ENCODE data around the gene DYNC2I2.

DYNC2I2 gene

GRCh38 chr9:128624566-128624965, 32.1 kb downstream of the DYNC2I2 start:
- no peaks in the 10 kb centered on the region for H3K27me3 ChIP-seq (ENCODE audit: insufficient read depth, low read length, poor library complexity)
- no peak overlapping the region for H3K18ac ChIP-seq (ENCODE audit: low read length)
- no peak overlapping the region for H2BK5ac ChIP-seq (ENCODE audit: low read length)
- no peak overlapping the region for H3K27ac ChIP-seq (ENCODE audit: low read depth, low read length)
- H3K56ac ChIP-seq (ENCODE audit: low read length), result no peak overlapping the region
- H4K8ac ChIP-seq (ENCODE audit: low read depth, low read length), result no peak overlapping the region
- peaks cover 12% of the 10 kb centered on the region for H3K36me3 ChIP-seq (ENCODE audit: control insufficient read depth, insufficient read depth, low read length)
- no peak overlapping the region for H4K5ac ChIP-seq (ENCODE audit: low read length)
- H3K4me2 ChIP-seq (ENCODE audit: low read length), result no peak overlapping the region
- DNase-seq, result no peak
- H3K4me3 ChIP-seq (ENCODE audit: low read length), result no peak overlapping the region
- WGBS (ENCODE audit: extremely low coverage, insufficient coverage, low lambda C conversion rate), result no CpG with 5 or more reads among the region's 10 CpGs
- no peak overlapping the region for H3K4ac ChIP-seq (ENCODE audit: low read depth, low read length)
- H2BK15ac ChIP-seq (replicated peaks; ENCODE audit: low read depth), result no peak overlapping the region
- H3K9ac ChIP-seq (ENCODE audit: low read length), result no peak overlapping the region
- no peak overlapping the region for H3K23ac ChIP-seq (ENCODE audit: low read length)
- no peaks in the 10 kb centered on the region for H3K79me2 ChIP-seq (ENCODE audit: control insufficient read depth, insufficient read depth, low read length)
- H2AK5ac ChIP-seq (ENCODE audit: low read length), result no peak overlapping the region
- no peaks in the 10 kb centered on the region for H3K79me1 ChIP-seq (ENCODE audit: low read length)
- no peaks in the 10 kb centered on the region for H3K4me1 ChIP-seq (ENCODE audit: control insufficient read depth, low read depth, low read length)
- no peak overlapping the region for H2BK120ac ChIP-seq (ENCODE audit: low read depth, low read length)

- no peak for DNase-seq
- no peak overlapping the region for H3K4me2 ChIP-seq (ENCODE audit: low read length)
- no peak overlapping the region for H3K18ac ChIP-seq (ENCODE audit: low read length)
- H4K8ac ChIP-seq (ENCODE audit: low read depth, low read length), result no peak overlapping the region
- H2BK15ac ChIP-seq (replicated peaks; ENCODE audit: low read depth), result no peak overlapping the region
- H3K4me3 ChIP-seq (ENCODE audit: low read length), result no peak overlapping the region
- H2BK120ac ChIP-seq (ENCODE audit: low read depth, low read length), result no peak overlapping the region
- no CpG with 5 or more reads among the region's 14 CpGs for WGBS (ENCODE audit: extremely low coverage, insufficient coverage, low lambda C conversion rate)
- no peak overlapping the region for H3K4ac ChIP-seq (ENCODE audit: low read depth, low read length)
- H2BK5ac ChIP-seq (ENCODE audit: low read length), result no peak overlapping the region
- no peak overlapping the region for H2AK5ac ChIP-seq (ENCODE audit: low read length)
- no peaks in the 10 kb centered on the region for H3K79me2 ChIP-seq (ENCODE audit: control insufficient read depth, insufficient read depth, low read length)
- H3K4me1 ChIP-seq (ENCODE audit: control insufficient read depth, low read depth, low read length), result no peaks in the 10 kb centered on the region
- no peaks in the 10 kb centered on the region for H3K27me3 ChIP-seq (ENCODE audit: insufficient read depth, low read length, poor library complexity)
- H3K27ac ChIP-seq (ENCODE audit: low read depth, low read length), result no peak overlapping the region
- H3K36me3 ChIP-seq (ENCODE audit: control insufficient read depth, insufficient read depth, low read length), result peaks cover 31% of the 10 kb centered on the region
- H3K23ac ChIP-seq (ENCODE audit: low read length), result no peak overlapping the region
- H4K5ac ChIP-seq (ENCODE audit: low read length), result no peak overlapping the region
- H3K9ac ChIP-seq (ENCODE audit: low read length), result no peak overlapping the region
- H3K56ac ChIP-seq (ENCODE audit: low read length), result no peak overlapping the region
- no peaks in the 10 kb centered on the region for H3K79me1 ChIP-seq (ENCODE audit: low read length)
Observed at GRCh38 chr9:128621730-128622455, 34.8 kb downstream of the DYNC2I2 start.

- Histone ChIP-seq H3K4me3 (ENCODE audit: low read length) (no peak overlapping the region), H2BK15ac (replicated peaks; ENCODE audit: low read depth) (no peak overlapping the region), H2BK120ac (ENCODE audit: low read depth, low read length) (no peak overlapping the region), H4K8ac (ENCODE audit: low read depth, low read length) (no peak overlapping the region), H3K27me3 (ENCODE audit: insufficient read depth, low read length, poor library complexity) (no peaks in the 10 kb centered on the region), H3K27ac (ENCODE audit: low read depth, low read length) (no peak overlapping the region), H3K9ac (ENCODE audit: low read length) (no peak overlapping the region), H2BK5ac (ENCODE audit: low read length) (no peak overlapping the region), H3K56ac (ENCODE audit: low read length) (no peak overlapping the region), H3K4me2 (ENCODE audit: low read length) (no peak overlapping the region), H3K4ac (ENCODE audit: low read depth, low read length) (no peak overlapping the region), H2AK5ac (ENCODE audit: low read length) (no peak overlapping the region), H3K36me3 (ENCODE audit: control insufficient read depth, insufficient read depth, low read length) (peaks cover 35% of the 10 kb centered on the region), H3K18ac (ENCODE audit: low read length) (no peak overlapping the region), H3K23ac (ENCODE audit: low read length) (no peak overlapping the region), H3K4me1 (ENCODE audit: control insufficient read depth, low read depth, low read length) (no peaks in the 10 kb centered on the region), H3K79me1 (ENCODE audit: low read length) (no peaks in the 10 kb centered on the region), H3K79me2 (ENCODE audit: control insufficient read depth, insufficient read depth, low read length) (no peaks in the 10 kb centered on the region), H4K5ac (ENCODE audit: low read length) (no peak overlapping the region)
- no CpG with 5 or more reads among the region's 5 CpGs for WGBS (ENCODE audit: extremely low coverage, insufficient coverage, low lambda C conversion rate)
- DNase-seq, result no peak
Observed at GRCh38 chr9:128619779-128620178, 36.9 kb downstream of the DYNC2I2 start.

GRCh38 chr9:128619127-128619526, 37.5 kb downstream of the DYNC2I2 start:
- no peak overlapping the region for H2BK15ac ChIP-seq (replicated peaks; ENCODE audit: low read depth)
- H4K5ac ChIP-seq (ENCODE audit: low read length), result no peak overlapping the region
- H3K4me3 ChIP-seq (ENCODE audit: low read length), result no peak overlapping the region
- H3K4me2 ChIP-seq (ENCODE audit: low read length), result no peak overlapping the region
- H3K18ac ChIP-seq (ENCODE audit: low read length), result no peak overlapping the region
- no peaks in the 10 kb centered on the region for H3K79me1 ChIP-seq (ENCODE audit: low read length)
- no peak overlapping the region for H2AK5ac ChIP-seq (ENCODE audit: low read length)
- no peak overlapping the region for H4K8ac ChIP-seq (ENCODE audit: low read depth, low read length)
- no peak overlapping the region for H3K27ac ChIP-seq (ENCODE audit: low read depth, low read length)
- H3K56ac ChIP-seq (ENCODE audit: low read length), result no peak overlapping the region
- peaks cover 39% of the 10 kb centered on the region for H3K36me3 ChIP-seq (ENCODE audit: control insufficient read depth, insufficient read depth, low read length)
- H3K9ac ChIP-seq (ENCODE audit: low read length), result no peak overlapping the region
- H2BK5ac ChIP-seq (ENCODE audit: low read length), result no peak overlapping the region
- H3K4me1 ChIP-seq (ENCODE audit: control insufficient read depth, low read depth, low read length), result no peaks in the 10 kb centered on the region
- no peaks in the 10 kb centered on the region for H3K79me2 ChIP-seq (ENCODE audit: control insufficient read depth, insufficient read depth, low read length)
- no peak for DNase-seq
- WGBS (ENCODE audit: extremely low coverage, insufficient coverage, low lambda C conversion rate), result no CpG with 5 or more reads among the region's 6 CpGs
- H2BK120ac ChIP-seq (ENCODE audit: low read depth, low read length), result no peak overlapping the region
- H3K27me3 ChIP-seq (ENCODE audit: insufficient read depth, low read length, poor library complexity), result no peaks in the 10 kb centered on the region
- H3K23ac ChIP-seq (ENCODE audit: low read length), result no peak overlapping the region
- no peak overlapping the region for H3K4ac ChIP-seq (ENCODE audit: low read depth, low read length)

- H3K4me3 ChIP-seq (ENCODE audit: low read length), result no peak overlapping the region
- H3K79me2 ChIP-seq (ENCODE audit: control insufficient read depth, insufficient read depth, low read length), result no peaks in the 10 kb centered on the region
- no peak overlapping the region for H3K56ac ChIP-seq (ENCODE audit: low read length)
- H3K79me1 ChIP-seq (ENCODE audit: low read length), result no peaks in the 10 kb centered on the region
- H3K18ac ChIP-seq (ENCODE audit: low read length), result no peak overlapping the region
- H3K4me2 ChIP-seq (ENCODE audit: low read length), result no peak overlapping the region
- H3K4ac ChIP-seq (ENCODE audit: low read depth, low read length), result no peak overlapping the region
- H3K27ac ChIP-seq (ENCODE audit: low read depth, low read length), result no peak overlapping the region
- H3K23ac ChIP-seq (ENCODE audit: low read length), result no peak overlapping the region
- no peak overlapping the region for H2AK5ac ChIP-seq (ENCODE audit: low read length)
- DNase-seq, result no peak
- no peaks in the 10 kb centered on the region for H3K27me3 ChIP-seq (ENCODE audit: insufficient read depth, low read length, poor library complexity)
- no peak overlapping the region for H3K9ac ChIP-seq (ENCODE audit: low read length)
- no peak overlapping the region for H2BK15ac ChIP-seq (replicated peaks; ENCODE audit: low read depth)
- H3K4me1 ChIP-seq (ENCODE audit: control insufficient read depth, low read depth, low read length), result no peaks in the 10 kb centered on the region
- H3K36me3 ChIP-seq (ENCODE audit: control insufficient read depth, insufficient read depth, low read length), result peaks cover 43% of the 10 kb centered on the region
- no peak overlapping the region for H2BK120ac ChIP-seq (ENCODE audit: low read depth, low read length)
- H4K8ac ChIP-seq (ENCODE audit: low read depth, low read length), result no peak overlapping the region
- WGBS (ENCODE audit: extremely low coverage, insufficient coverage, low lambda C conversion rate), result no CpG with 5 or more reads among the region's 8 CpGs
- H4K5ac ChIP-seq (ENCODE audit: low read length), result no peak overlapping the region
- no peak overlapping the region for H2BK5ac ChIP-seq (ENCODE audit: low read length)
Observed at GRCh38 chr9:128617943-128618342, 38.7 kb downstream of the DYNC2I2 start.

GRCh38 chr9:128615571-128615970, 41.1 kb downstream of the DYNC2I2 start:
- no peaks in the 10 kb centered on the region for H3K27me3 ChIP-seq (ENCODE audit: insufficient read depth, low read length, poor library complexity)
- no peak overlapping the region for H4K5ac ChIP-seq (ENCODE audit: low read length)
- H3K4me2 ChIP-seq (ENCODE audit: low read length), result no peak overlapping the region
- no peak overlapping the region for H2BK5ac ChIP-seq (ENCODE audit: low read length)
- no peak overlapping the region for H2BK120ac ChIP-seq (ENCODE audit: low read depth, low read length)
- no peaks in the 10 kb centered on the region for H3K79me1 ChIP-seq (ENCODE audit: low read length)
- no peak overlapping the region for H3K4me3 ChIP-seq (ENCODE audit: low read length)
- H3K4me1 ChIP-seq (ENCODE audit: control insufficient read depth, low read depth, low read length), result no peaks in the 10 kb centered on the region
- no peak overlapping the region for H3K9ac ChIP-seq (ENCODE audit: low read length)
- DNase-seq, result no peak
- peaks cover 50% of the 10 kb centered on the region for H3K36me3 ChIP-seq (ENCODE audit: control insufficient read depth, insufficient read depth, low read length)
- WGBS (ENCODE audit: extremely low coverage, insufficient coverage, low lambda C conversion rate), result no CpG with 5 or more reads among the region's 12 CpGs
- H2AK5ac ChIP-seq (ENCODE audit: low read length), result no peak overlapping the region
- H3K23ac ChIP-seq (ENCODE audit: low read length), result no peak overlapping the region
- H3K18ac ChIP-seq (ENCODE audit: low read length), result no peak overlapping the region
- no peak overlapping the region for H3K56ac ChIP-seq (ENCODE audit: low read length)
- no peak overlapping the region for H3K4ac ChIP-seq (ENCODE audit: low read depth, low read length)
- no peak overlapping the region for H4K8ac ChIP-seq (ENCODE audit: low read depth, low read length)
- H3K79me2 ChIP-seq (ENCODE audit: control insufficient read depth, insufficient read depth, low read length), result no peaks in the 10 kb centered on the region
- H3K27ac ChIP-seq (ENCODE audit: low read depth, low read length), result no peak overlapping the region
- H2BK15ac ChIP-seq (replicated peaks; ENCODE audit: low read depth), result no peak overlapping the region

Data from mesendoderm (in vitro differentiated cells).